BLaER1 treated with 17β-estradiol and CSF1 and Interleukin-3, amounts not matched to agents 10 nM and 100 nM (cell line): ENCODE results near the gene ENTPD3.

Source experiments
- H3K27ac ChIP-seq, 11 experiments: shearing (Covaris generic); formaldehyde crosslinking; 2 replicates each; pipeline ENCODE4 v1.8.1; 2022
- H3K27me3 ChIP-seq, 11 experiments: shearing (Covaris generic); formaldehyde crosslinking; 2 replicates each; pipeline ENCODE4 v1.8.1; 2022
- H3K36me3 ChIP-seq, 11 experiments: shearing (Covaris generic); formaldehyde crosslinking; 2 replicates each; pipeline ENCODE4 v1.8.1; 2022
- H3K4me1 ChIP-seq, 10 experiments: shearing (Covaris generic); formaldehyde crosslinking; 2 replicates each; pipeline ENCODE4 v1.8.1; 2022
- H3K4me2 ChIP-seq, 11 experiments: shearing (Covaris generic); formaldehyde crosslinking; 2 replicates each; pipeline ENCODE4 v1.8.1; 2022
- H3K4me3 ChIP-seq, 10 experiments: shearing (Covaris generic); formaldehyde crosslinking; 2 replicates each; pipeline ENCODE4 v1.8.1; 2022
- H3K9ac ChIP-seq, 11 experiments: shearing (Covaris generic); formaldehyde crosslinking; 2 replicates each; pipeline ENCODE4 v1.8.1; 2022
- H3K9me3 ChIP-seq, 11 experiments: shearing (Covaris generic); formaldehyde crosslinking; replicated peaks in 1 of 11; 2 replicates each; pipeline ENCODE4 v1.8.1; 2022
- H4K20me1 ChIP-seq, 11 experiments: shearing (Covaris generic); formaldehyde crosslinking; 2 replicates each; pipeline ENCODE4 v1.8.1; 2022
- Cebpa-rat ChIP-seq, 11 experiments: shearing (Covaris generic); IDR thresholded peaks; 2 replicates each; pipeline ENCODE4 v1.8.1; 2022

ENTPD3 gene

GRCh38 chr3:40476478-40477470, 89.8 kb downstream of the ENTPD3 start, which contains the start of gene ZNF619:
Gene ZNF619 (plus strand): TSS chr3:40477122. CDS start chr3:40477980, 858 bp downstream.
- Histone ChIP-seq H3K4me1 (peaks cover 12 to 26% (median 20%) of the 10 kb centered on the region in 10 experiments), H3K9me3 (no peaks in the 10 kb centered on the region), H3K27ac (peak within 1 kb of the TSS; percentile 83 to 94 (median 90)), H3K27me3 (no peaks in the 10 kb centered on the region), H4K20me1 (no peaks in the 10 kb centered on the region), H3K9ac (peak within 1 kb of the TSS; percentile 84 to 93 (median 89)), H3K36me3 (peaks cover 14 to 36% (median 28%) of the 10 kb centered on the region in 11 experiments), H3K4me3 (peak within 1 kb of the TSS; percentile 71 to 88 (median 76)), H3K4me2 (peak within 1 kb of the TSS; percentile 71 to 98 (median 86))
- no peak for TF ChIP-seq Cebpa-rat (IDR thresholded peaks at IDR 0.05)

GRCh38 chr3:40477666-40478065, 90.7 kb downstream of the ENTPD3 start:
- H3K4me3 ChIP-seq = peak overlapping the region; percentile 71 to 88 (median 76)
- H3K4me1 ChIP-seq = peaks cover 12 to 29% (median 21%) of the 10 kb centered on the region in 10 experiments
- H3K9ac ChIP-seq = peak overlapping the region; percentile 84 to 93 (median 89)
- no peaks in the 10 kb centered on the region for H3K9me3 ChIP-seq
- H3K36me3 ChIP-seq = peaks cover 23 to 45% (median 37%) of the 10 kb centered on the region in 11 experiments
- H3K27ac ChIP-seq = peak overlapping the region; percentile 83 to 94 (median 90); a peak in 19 of 22 replicates
- H3K4me2 ChIP-seq = peak overlapping the region; percentile 71 to 98 (median 86)
- TF ChIP-seq Cebpa-rat (IDR thresholded peaks at IDR 0.05) = no peak
- no peaks in the 10 kb centered on the region for H4K20me1 ChIP-seq
- no peaks in the 10 kb centered on the region for H3K27me3 ChIP-seq
